Fibroblast of skin of left biceps (primary cell): ENCODE results near the gene ARR3.
A peak's percentile ranks its signal among the peaks of the same experiment; 100 is the strongest.
"Not testable (repeated sequence)": the region's sequence is repeated elsewhere in the genome, so short reads cannot be mapped to it uniquely, and the experiment has no call there.

Source experiments
- DNase-seq, 2 experiments: peaks; one replicate each; pipeline ENCODE4 v3.0.0-alpha.2; 2013; ENCODE audit warnings: low read depth in 2 of 2

Gene ARR3

DNA sequence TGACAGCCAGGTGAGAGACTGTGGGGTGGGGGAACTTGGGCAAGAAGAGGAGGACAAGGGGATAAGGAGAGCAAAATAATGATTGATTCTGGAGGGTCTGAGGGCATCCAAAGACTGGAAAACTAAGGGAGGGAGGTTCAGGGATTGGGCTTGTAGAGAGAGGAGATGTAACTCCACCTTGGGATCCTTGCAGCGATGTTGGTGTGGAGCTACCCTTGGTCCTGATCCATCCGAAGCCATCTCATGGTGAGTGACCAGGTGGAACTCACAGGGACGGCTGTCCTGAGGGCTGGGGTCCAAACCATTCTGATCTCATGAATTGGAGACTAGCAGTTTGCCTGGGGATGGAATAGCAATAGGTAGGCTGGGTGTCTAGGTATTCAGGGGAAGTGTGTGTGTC is 12.4 kb downstream of the ARR3 start:
- DNase-seq: no peak

- DNase-seq: no peak
Measured at GRCh38 chrX:70281951-70282350, 13.8 kb downstream of the ARR3 start, which contains the start of gene RAB41. RAB41 (plus strand) TSS chrX:70282172; CDS start chrX:70282218, 46 bp downstream.

GRCh38 chrX:70289168-70289792 is 21.1 kb downstream of the ARR3 start:
- DNase-seq: no peak

DNA sequence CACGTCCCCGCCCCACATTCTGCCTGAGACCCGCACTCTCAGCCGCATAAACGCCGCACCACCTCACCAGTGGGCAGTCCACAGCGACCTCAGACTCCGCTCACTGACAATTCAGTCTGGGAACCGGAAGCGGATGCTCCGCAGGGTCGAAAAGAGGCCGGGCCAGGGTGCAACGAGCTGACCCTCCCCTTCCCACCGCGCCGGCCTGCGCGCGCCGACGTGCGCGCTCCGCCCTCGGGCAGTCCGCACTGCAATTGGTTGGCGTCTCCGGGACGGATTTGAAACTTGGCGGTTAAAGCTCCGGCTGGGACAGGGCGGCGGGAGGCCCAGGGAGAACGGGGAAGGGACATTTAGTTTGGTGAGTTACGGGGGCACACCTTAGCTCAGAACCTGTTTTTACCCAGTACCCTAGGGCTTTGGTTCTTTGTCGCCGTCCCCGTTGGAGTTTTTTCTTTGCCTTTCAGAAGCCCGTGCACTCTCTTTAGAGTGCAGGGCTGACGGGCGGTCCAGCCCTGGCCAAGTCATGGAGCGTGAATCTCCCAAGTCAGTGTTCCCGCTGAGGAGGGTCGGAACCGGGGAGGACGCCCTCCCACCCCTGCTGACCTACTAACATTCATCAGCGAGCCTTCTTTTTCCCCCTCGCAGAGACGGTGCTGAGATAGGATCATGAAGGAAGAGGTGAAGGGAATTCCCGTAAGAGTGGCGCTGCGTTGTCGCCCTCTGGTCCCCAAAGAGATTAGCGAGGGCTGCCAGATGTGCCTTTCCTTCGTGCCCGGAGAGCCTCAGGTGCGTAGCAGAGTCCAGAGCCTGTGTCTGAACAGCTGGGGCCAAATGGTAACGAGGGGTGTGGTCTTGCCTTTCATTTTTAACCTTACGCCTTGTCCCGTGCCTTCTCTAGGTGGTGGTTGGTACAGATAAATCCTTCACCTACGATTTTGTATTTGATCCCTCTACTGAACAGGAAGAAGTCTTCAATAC is 21.9 kb downstream of the ARR3 start, which contains the start of the genes KIF4A and PDZD11:
Gene KIF4A (plus strand): TSS at position 312 of the 978 bp plus-strand sequence. CDS start 355 bp downstream, at position 667.
Gene PDZD11 (minus strand): TSS at position 135 of the 978 bp plus-strand sequence. CDS start 586 bp downstream, outside the sequence.
- peak; percentile 24 to 30 for DNase-seq

DNA sequence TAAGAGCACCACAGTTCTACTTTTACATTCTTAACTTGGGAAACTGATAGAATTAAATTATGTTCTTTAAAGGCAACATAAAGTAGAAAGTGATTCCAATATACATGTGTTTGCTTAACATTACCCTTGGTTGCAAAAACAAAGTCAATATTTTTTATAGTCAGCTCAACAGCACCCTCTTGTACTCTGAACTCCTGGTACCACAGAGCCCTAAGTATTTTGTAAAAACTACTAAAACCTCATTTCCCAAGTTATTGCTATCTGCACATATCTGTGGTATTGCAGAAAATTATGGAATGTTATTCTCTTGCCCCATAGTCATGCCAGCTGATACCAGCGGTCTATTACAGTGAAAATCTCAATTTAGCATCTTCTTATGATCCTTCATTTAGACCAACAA is 24.7 kb downstream of the ARR3 start:
- no peak for DNase-seq

DNA sequence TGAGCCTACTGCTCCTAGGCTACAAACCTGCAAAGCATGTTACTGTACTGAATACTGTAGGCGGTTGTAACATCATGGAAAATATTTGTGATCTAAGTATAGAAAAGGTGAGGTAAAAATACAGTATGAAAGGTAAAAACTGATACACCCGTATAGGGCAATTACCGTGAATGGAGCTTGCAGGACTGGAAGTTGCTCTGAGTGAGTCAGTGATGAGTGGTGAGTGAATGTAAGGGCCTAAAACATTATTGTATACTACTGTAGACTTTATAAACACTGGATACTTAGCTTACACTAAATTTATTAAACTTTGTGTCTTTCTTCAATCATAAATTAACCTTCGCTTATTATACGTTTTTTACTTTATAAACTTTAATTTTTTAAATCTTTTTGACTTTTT is 25.5 kb downstream of the ARR3 start:
- no peak for DNase-seq

GRCh38 chrX:70301716-70302115 is 33.6 kb downstream of the ARR3 start:
- no peak for DNase-seq

DNA sequence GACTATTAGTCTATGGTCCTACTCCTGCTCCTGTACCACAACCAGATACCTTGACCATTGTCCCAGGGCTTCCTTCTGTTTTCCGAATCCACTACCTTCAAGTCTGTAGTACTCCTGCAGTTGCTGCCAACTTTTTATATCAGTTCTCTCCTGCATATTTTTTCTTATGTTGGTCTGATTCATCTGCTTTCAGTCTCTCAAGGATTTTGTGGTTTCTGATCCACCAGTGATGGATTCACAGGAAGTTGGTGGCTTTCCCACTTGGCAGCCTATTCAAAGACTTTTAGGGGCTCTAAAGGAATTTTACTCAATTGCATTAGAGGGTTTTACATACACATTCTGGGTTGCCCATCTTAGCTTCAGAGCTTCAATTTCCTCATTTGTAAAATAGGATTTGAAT is 45.4 kb downstream of the ARR3 start:
- DNase-seq: peak; percentile 41 to 47

DNA sequence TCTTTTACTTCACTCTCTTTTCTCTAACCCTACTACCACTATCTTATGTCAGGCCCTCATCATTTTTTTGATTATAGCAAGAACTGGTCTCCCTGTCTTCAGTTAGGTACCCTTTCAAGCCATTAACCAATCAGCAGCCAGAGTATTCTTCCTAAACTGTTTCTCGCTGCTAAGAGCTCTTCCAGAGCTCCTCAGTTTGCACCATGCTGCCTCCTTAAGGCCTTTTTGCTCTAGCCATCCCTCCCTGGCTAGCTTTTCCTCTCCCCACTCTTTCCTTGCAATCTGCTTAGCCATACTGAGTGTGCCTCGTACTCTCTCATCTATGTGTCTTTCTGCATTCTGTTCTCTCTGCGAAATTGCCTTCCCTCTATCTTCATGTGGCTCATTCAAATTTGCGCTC is 54.6 kb downstream of the ARR3 start:
- no peak for DNase-seq

- not testable (repeated sequence) for DNase-seq
Measured at GRCh38 chrX:70323628-70324027, 55.5 kb downstream of the ARR3 start.

- no peak for DNase-seq
Measured at GRCh38 chrX:70324326-70324725, 56.2 kb downstream of the ARR3 start.

GRCh38 chrX:70331161-70331560 is 63.0 kb downstream of the ARR3 start:
- DNase-seq: peak; percentile 40 to 42
